ENCODE results near the gene DNAH10. TPM values are rescaled to one million over a fixed set of nuclear protein-coding genes. Genes with fewer than 3 reads are reported as not detected.

DNAH10 gene
- total RNA-seq, 2 donors from 2014 or later = 0.09 to 0.64 TPM

- H3K9me3 ChIP-seq (ENCODE audit: control insufficient read depth, low read length) = no peaks in the 10 kb centered on the region
- no peak overlapping the region for H3K9ac ChIP-seq (ENCODE audit: extremely low read depth, low read length, poor library complexity, severe bottlenecking)
- H3K36me3 ChIP-seq (ENCODE audit: control insufficient read depth, insufficient read depth, low read length) = no peaks in the 10 kb centered on the region
- Mint-ChIP-seq H3K4me1 (peaks cover 13% of the 10 kb centered on the region), H3K4me3 (no peak overlapping the region), H3K27ac (no peak overlapping the region), H3K27me3 (ENCODE audit: insufficient read depth) (peaks cover 7% of the 10 kb centered on the region), H3K9me3 (no peaks in the 10 kb centered on the region), H3K36me3 (ENCODE audit: low read depth) (peaks cover 9% of the 10 kb centered on the region)
- no peaks in the 10 kb centered on the region for H3K27me3 ChIP-seq (ENCODE audit: control insufficient read depth, insufficient read depth, low read length, poor library complexity, severe bottlenecking)
- TF ChIP-seq CTCF (conservative IDR thresholded peaks at IDR 0.05) = no peak
- no peak for DNase-seq
- H3K27ac ChIP-seq (ENCODE audit: low read depth, low read length) = no peak overlapping the region
- no peak overlapping the region for H3K4me3 ChIP-seq (ENCODE audit: low read length)
- no peaks in the 10 kb centered on the region for H3K4me1 ChIP-seq (ENCODE audit: control insufficient read depth, insufficient read depth, low read length)
- 86 to 89% methylated on average over 2 of the region's 2 CpGs for WGBS, 2 experiments (ENCODE audit: insufficient coverage in 1 of 2, insufficient read length in 1 of 2)
Observed at GRCh38 chr12:123765504-123766035, 3.5 kb downstream of the DNAH10 start.

- Mint-ChIP-seq H3K36me3 (ENCODE audit: low read depth) (peaks cover 8% of the 10 kb centered on the region), H3K27me3 (ENCODE audit: insufficient read depth) (peaks cover 10% of the 10 kb centered on the region), H3K27ac (no peak overlapping the region), H3K4me1 (peaks cover 6% of the 10 kb centered on the region), H3K4me3 (no peak overlapping the region), H3K9me3 (no peaks in the 10 kb centered on the region)
- peaks cover 3% of the 10 kb centered on the region for H3K27me3 ChIP-seq (ENCODE audit: control insufficient read depth, insufficient read depth, low read length, poor library complexity, severe bottlenecking)
- TF ChIP-seq CTCF (conservative IDR thresholded peaks at IDR 0.05) = no peak
- no peaks in the 10 kb centered on the region for H3K36me3 ChIP-seq (ENCODE audit: control insufficient read depth, insufficient read depth, low read length)
- H3K9me3 ChIP-seq (ENCODE audit: control insufficient read depth, low read length) = no peaks in the 10 kb centered on the region
- 91 to 96% methylated on average over 6 to 9 of the region's 9 CpGs for WGBS, 2 experiments (ENCODE audit: insufficient coverage in 1 of 2, insufficient read length in 1 of 2)
- H3K27ac ChIP-seq (ENCODE audit: low read depth, low read length) = no peak overlapping the region
- no peak overlapping the region for H3K4me3 ChIP-seq (ENCODE audit: low read length)
- DNase-seq = no peak
- H3K4me1 ChIP-seq (ENCODE audit: control insufficient read depth, insufficient read depth, low read length) = no peaks in the 10 kb centered on the region
- no peak overlapping the region for H3K9ac ChIP-seq (ENCODE audit: extremely low read depth, low read length, poor library complexity, severe bottlenecking)
Observed at GRCh38 chr12:123767613-123768012, 5.5 kb downstream of the DNAH10 start.

- Mint-ChIP-seq H3K36me3 (ENCODE audit: low read depth) (no peaks in the 10 kb centered on the region), H3K27me3 (ENCODE audit: insufficient read depth) (peaks cover 28% of the 10 kb centered on the region), H3K4me1 (no peaks in the 10 kb centered on the region), H3K4me3 (no peak overlapping the region), H3K27ac (no peak overlapping the region), H3K9me3 (peaks cover 7% of the 10 kb centered on the region)
- WGBS, 2 experiments (ENCODE audit: insufficient coverage in 1 of 2, insufficient read length in 1 of 2) = 84 to 91% methylated on average over 6 to 7 of the region's 7 CpGs
- no peak for DNase-seq
- Histone ChIP-seq H3K27me3 (ENCODE audit: control insufficient read depth, insufficient read depth, low read length, poor library complexity, severe bottlenecking) (peaks cover 17% of the 10 kb centered on the region), H3K9ac (ENCODE audit: extremely low read depth, low read length, poor library complexity, severe bottlenecking) (no peak overlapping the region), H3K4me1 (ENCODE audit: control insufficient read depth, insufficient read depth, low read length) (no peaks in the 10 kb centered on the region), H3K27ac (ENCODE audit: low read depth, low read length) (no peak overlapping the region), H3K9me3 (ENCODE audit: control insufficient read depth, low read length) (no peaks in the 10 kb centered on the region), H3K4me3 (ENCODE audit: low read length) (no peak overlapping the region), H3K36me3 (ENCODE audit: control insufficient read depth, insufficient read depth, low read length) (no peaks in the 10 kb centered on the region)
- TF ChIP-seq CTCF (conservative IDR thresholded peaks at IDR 0.05) = no peak
Observed at GRCh38 chr12:123771261-123771660, 9.2 kb downstream of the DNAH10 start.
